NCI-H226 (cell line): ENCODE results near the gene LONP1.

Source experiments
- DNase-seq: peaks from one replicate; pipeline ENCODE4 v3.0.0-alpha.2; 2015

Gene LONP1

DNA sequence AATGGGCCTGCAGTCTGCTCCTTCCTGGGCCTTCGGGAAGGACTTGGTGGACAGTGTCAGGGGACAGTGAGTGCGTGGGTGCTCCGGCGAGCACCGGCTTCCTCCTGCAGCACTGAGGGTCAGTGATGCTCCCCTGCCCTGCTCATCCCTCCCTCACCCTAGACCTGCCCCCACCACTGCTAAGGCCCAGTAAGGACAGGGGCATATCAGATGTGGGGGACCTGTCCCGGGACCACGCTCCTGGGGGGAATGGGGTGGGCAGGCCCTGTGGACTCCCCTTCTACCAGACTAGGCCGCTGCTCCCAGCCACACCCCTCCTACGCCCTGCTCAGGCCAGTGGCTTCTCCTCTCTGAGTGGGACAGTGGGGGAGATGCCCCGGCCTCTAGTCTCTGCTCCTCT is 42.8 kb downstream of the LONP1 start:
- DNase-seq, result no peak

DNA sequence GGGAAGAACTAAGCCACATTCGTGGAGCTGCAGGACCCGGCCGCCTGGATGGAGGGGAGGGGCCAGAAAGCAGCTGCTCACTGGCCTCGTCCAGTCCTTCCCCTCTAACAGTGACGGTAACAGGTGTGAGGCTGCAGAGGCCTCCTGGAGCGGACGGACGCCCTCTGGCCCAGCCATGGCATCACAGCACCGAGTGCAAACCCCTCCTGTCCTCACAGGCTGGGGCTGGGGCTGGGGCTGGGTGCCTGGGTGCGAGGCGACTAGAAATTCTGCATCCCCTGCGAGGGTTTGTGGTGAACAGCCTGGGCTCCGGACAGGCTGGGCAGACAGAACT is 43.2 kb downstream of the LONP1 start:
- DNase-seq, result no peak

DNA sequence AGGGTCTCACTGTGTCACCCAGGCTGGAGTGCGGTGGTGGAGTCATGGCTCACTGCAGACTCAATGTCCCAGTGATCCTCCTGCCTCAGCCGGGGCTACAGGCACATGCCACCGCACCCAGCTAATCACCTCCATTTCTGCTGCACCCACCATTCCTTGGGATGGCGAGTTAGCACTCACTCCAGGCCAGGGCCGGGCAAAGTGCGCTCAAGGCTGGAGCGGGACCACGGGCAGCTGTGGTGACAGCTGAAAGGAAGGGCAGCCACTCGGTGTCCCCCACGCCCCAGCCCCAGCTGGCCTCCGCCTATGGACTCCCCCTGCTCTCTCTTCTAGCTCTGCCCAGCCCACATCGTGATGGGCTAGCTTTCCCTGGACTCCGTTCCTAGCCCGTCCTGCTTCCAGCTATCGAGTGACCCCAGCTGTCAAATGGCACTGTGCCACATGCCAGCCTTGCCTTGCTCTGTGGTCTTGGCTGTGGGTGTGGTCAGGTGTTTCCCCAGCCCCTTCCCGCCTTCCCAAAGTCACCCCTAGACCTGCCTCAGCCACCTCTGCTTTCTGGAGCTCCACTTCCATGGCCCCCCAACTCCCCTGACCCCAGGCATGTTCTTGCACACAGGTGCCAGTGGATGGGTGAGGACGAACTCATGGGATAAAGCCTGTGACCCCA is 43.7 kb downstream of the LONP1 start:
- DNase-seq, result no peak

- DNase-seq, result no peak
Observed at GRCh38 chr19:5674714-5675113, 45.2 kb downstream of the LONP1 start.

GRCh38 chr19:5673752-5674151 is 46.2 kb downstream of the LONP1 start:
- no peak for DNase-seq

- no peak for DNase-seq
Observed at GRCh38 chr19:5672708-5673459, 47.1 kb downstream of the LONP1 start.

GRCh38 chr19:5671600-5671999 is 48.3 kb downstream of the LONP1 start:
- no peak for DNase-seq

GRCh38 chr19:5669212-5669611 is 50.7 kb downstream of the LONP1 start:
- DNase-seq, result no peak

DNA sequence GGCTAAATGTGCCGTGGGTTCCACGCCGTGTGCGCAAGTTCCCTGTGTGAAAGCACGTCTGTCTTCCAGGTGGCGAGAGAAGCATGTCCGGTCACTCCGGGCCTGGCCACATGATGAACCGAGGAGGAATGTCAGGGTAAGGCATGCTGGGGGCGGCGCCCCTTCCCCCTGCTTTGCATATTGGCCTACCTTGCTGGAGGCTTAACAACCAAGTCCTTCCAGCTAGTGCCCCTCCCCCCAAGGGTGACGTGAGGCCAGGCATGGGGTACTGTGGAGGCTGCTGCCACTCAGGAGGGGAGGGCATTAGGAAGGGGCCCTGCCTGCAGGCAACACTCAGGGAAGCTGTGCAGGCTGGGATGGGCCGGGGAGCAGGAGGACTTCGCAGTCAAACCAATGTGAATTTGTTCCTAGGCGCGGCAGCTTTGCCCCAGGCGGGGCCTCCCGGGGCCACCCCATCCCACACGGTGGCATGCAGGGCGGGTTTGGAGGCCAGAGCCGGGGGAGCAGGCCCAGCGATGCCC is 52.1 kb downstream of the LONP1 start:
- DNase-seq, result no peak

DNA sequence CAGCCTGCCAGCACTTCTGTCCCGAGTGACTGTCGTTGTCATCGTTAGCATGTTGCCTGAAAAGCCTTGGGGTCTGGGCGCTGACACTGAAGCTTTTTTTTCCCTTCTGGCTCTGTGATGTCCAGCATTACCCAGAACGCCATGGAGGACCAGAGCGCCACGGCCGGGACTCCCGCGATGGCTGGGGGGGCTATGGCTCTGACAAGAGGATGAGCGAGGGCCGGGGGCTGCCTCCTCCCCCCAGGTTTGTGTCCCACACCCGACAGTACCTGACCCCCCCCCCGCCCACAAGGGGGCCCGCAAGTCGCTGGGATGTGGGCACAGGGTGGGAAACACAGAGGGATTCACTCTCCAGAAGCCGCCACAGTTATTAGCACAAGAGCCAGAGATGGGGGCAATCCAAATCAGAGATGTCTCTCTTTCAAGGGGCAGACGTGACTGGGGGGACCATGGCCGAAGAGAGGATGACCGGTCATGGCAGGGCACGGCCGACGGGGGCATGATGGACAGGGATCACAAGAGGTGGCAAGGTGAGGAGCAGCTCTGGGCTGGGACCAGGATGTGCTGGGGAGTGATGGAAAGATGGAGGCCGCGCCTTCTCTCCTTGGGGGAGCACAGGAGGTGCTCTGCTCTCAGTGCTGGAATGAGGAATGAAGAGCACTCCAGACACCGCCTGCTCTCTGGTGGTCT is 52.9 kb downstream of the LONP1 start:
- no peak for DNase-seq

DNA sequence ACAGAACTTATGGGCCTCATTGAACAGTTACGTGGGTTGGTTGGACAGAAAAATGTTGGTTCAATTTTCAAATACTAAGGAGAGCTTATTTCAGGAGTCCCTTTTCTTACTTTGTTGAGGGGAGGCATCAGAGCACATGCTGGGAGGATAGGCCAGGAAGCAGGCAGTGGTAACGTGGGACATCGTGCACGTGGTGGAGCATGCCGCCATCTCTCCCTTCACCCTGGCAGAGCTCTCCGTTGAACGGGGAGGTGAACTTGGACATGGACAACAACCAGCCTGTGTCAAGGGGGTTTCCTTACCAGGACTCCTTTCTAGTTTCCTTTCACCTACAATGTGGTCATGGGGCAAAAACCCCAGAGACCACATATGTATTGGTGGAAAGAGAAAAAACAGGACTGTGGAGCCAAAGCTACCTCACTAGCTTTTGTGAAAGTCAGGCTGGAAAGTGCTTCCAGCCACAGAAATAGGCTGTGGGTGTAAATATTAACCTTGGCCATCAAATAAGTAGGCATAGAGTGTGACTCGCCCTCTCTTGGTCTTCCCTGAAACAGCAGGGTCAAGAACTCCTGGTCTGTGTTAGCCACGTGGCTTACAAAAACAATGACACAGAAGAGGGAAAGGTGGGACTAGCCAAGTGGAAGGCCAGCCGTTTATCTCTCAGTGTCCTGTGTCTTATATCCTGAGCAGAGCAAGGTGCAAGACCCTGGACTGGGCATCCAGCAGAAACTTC is 54.0 kb downstream of the LONP1 start:
- no peak for DNase-seq

- DNase-seq, result no peak
Observed at GRCh38 chr19:5664515-5664914, 55.4 kb downstream of the LONP1 start.

DNA sequence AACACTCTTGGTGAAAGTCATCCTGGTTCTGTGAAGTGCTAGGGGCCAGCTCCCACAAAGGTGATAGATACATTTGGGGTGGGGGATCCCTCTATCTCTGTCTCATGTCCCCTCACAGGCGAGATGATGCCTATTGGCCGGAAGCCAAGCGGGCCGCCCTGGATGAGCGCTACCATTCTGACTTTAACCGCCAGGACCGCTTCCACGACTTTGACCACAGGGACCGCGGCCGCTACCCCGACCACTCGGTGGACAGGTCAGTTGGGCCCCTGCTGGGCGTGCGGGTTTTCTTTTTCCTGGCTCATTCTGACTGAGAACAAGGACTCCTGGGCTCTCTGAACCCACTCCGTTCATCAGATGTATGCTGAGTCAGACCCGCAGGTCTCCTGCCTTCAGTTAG is 56.0 kb downstream of the LONP1 start:
- DNase-seq, result no peak

DNA sequence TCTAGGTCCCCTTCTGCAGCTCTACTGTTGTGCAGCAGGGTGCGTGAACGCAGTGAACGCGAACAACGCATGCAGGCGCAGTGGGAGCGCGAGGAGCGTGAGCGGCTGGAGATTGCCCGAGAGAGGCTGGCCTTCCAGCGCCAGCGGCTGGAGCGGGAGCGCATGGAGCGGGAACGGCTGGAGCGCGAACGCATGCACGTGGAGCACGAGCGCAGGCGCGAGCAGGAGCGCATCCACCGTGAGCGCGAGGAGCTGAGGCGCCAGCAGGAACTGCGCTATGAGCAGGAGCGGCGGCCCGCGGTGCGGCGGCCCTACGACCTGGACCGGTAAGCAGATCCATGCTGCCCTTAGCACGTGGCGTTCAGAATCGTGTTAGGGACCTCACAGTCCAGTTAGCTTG is 58.5 kb downstream of the LONP1 start:
- no peak for DNase-seq

DNA sequence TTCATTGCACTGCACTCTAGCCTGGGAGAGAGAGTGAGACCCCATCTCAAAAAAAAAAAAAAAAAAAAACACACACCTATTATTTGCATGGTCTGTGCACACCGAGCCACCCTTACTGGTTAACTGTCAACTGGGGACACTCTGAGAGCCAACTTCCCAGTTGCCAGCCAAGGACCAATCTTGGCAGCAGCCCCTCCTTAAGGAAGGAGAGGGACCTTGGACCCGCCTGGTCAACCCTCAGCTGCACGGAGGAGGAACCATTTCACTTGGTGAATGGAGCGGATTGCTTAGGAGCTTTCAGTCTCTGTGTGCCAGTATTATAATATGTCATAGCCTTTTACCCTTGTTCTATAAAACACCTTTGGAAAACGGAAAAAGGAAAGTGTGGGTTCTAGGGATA is 64.5 kb downstream of the LONP1 start:
- no peak for DNase-seq

- no peak for DNase-seq
Observed at GRCh38 chr19:5654931-5655330, 65.0 kb downstream of the LONP1 start.

- DNase-seq, result no peak
Observed at GRCh38 chr19:5652261-5652660, 67.7 kb downstream of the LONP1 start.

DNA sequence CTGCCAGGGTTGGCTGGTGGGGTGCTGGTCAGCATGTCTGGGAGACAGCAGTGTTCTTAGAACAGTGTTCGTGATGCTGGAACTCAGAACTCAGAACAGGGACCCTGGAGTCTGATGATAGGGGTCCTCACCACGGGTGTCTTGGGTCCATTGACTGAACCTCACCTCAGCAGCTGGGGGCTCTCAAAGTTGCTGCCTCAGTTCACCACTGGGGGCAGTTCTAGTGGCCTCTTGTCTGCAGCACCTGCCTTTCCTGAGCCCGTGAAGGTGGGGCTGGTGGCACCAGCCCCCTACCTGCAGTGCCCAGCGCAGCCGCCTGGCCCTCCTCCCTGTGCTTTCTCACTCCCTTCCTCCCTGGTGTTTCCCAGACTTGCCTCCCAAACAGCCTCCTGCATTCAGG is 68.6 kb downstream of the LONP1 start:
- no peak for DNase-seq

- no peak for DNase-seq
Observed at GRCh38 chr19:5648464-5648863, 71.5 kb downstream of the LONP1 start.

DNA sequence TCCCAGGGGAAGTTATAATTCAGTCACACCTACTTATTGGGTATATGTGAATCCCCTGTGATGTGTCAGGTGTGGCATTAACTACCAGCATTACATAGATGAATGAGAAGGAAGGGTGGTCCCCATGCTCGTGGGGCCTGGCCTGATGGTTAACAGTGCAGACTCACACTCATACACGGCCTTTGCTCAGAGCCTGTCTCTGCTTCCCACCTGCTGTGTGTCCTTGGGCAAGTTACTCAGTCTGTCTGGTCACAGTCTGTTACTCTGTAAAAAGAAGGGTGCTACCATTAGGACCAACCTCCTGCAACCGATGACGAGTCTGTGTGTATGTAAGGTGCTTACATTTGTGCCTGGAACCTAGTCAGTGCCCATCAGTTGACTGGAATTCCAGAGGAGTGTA is 73.2 kb downstream of the LONP1 start:
- DNase-seq, result no peak

DNA sequence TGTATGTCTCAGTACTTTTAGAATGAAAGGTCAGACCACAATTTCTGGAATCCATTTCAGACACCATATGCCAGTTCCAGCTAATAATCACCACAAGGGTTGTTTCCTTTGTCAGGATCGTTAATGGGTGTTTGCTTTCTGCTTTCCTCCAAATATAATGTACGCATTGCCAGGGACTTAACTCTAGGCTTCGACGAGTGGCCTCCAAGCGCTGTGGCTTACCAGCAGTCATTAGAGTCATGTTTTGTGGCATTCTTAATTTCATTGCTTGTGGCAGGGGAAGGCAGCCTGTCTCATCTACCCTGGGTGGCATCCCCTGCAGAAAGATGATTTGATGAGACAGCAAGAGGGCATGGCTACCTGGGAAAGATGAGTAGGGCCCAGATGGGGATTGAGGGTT is 74.5 kb downstream of the LONP1 start:
- DNase-seq, result no peak

DNA sequence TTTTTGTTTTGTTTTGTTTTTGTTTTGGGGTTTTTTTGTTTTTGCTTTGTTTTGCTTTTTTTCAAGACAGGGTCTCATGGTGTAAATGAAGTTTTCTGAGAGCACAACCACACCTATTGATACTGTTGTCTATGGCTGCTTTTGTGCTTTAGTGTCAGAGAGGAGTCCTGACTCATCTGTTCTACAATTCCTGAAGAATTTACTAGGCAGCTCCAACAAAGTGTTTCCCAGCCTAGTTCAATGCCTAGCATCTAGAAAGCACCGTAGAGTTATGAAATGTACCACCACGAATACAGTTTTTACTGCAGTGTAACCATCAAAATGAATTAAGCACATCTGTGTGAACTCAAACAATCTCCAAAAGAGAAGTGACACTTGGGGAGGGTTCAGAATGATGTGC is 75.9 kb downstream of the LONP1 start:
- DNase-seq, result no peak

- DNase-seq, result no peak
Observed at GRCh38 chr19:5643060-5643459, 76.9 kb downstream of the LONP1 start.
